GM13976 (cell line): ENCODE results near the gene DPPA4.

Source experiments
- DNase-seq: peaks from one replicate; pipeline ENCODE4 v3.0.0; 2012; ENCODE audit warnings: low spot score
- CTCF ChIP-seq: IDR thresholded peaks from 2 replicates; pipeline ENCODE4 v1.5.1; 2012; ENCODE audit warnings: borderline replicate concordance, mild to moderate bottlenecking; ENCODE audit not compliant: insufficient read depth; ENCODE audit errors: extremely low read depth, missing control alignments, control extremely low read depth
- in situ Hi-C: fragments of 300-500 bp; cut with MboI; formaldehyde crosslinking; loops from one replicate; pipeline ENCODE4 v1.12.0; 2022; ENCODE audit warnings: low sequenced_read_pairs, mixed read lengths, inconsistent platforms; ENCODE audit not compliant: unreplicated experiment

The DPPA4 gene

GRCh38 chr3:109339197-109339596 lies 1.9 kb upstream of the DPPA4 start:
- DNase-seq: no peak
- in situ Hi-C loops: no loop called here
- no peak for TF ChIP-seq CTCF

- in situ Hi-C loops: no loop called here
- no peak for TF ChIP-seq CTCF
- DNase-seq: no peak
Measured at GRCh38 chr3:109338322-109338721, 976 bp upstream of the DPPA4 start.

GRCh38 chr3:109336291-109336861 lies 970 bp downstream of the DPPA4 start:
- in situ Hi-C loops: no loop called here
- no peak for DNase-seq
- TF ChIP-seq CTCF: no peak

- no peak for TF ChIP-seq CTCF
- DNase-seq: no peak
- in situ Hi-C loops: no loop called here
Measured at GRCh38 chr3:109334572-109334971, 2.8 kb downstream of the DPPA4 start.

GRCh38 chr3:109331692-109332091 lies 5.7 kb downstream of the DPPA4 start:
- no peak for DNase-seq
- in situ Hi-C loops: no loop called here
- TF ChIP-seq CTCF: no peak

- DNase-seq: no peak
- no peak for TF ChIP-seq CTCF
- in situ Hi-C loops: no loop called here
Measured at GRCh38 chr3:109330405-109330804, 6.9 kb downstream of the DPPA4 start.

- in situ Hi-C loops: no loop called here
- DNase-seq: no peak
- TF ChIP-seq CTCF: no peak
Measured at GRCh38 chr3:109328202-109328601, 9.1 kb downstream of the DPPA4 start.
